GM12875 (cell line): Measurements from ENCODE around the gene WDR1.

Experiments used
- H3K4me3 ChIP-seq: one replicate; pipeline ENCODE4 v1.5.1; 2011; ENCODE audit warnings: low read depth, low read length, control low read depth
- TF ChIP-seq, protein P1 (sequence below): IDR thresholded peaks from 2 replicates; pipeline ENCODE4 v1.5.1; 2011; ENCODE audit warnings: low read depth, mild to moderate bottlenecking, control low read depth, inconsistent platforms, low read length, moderate library complexity, borderline replicate concordance; ENCODE audit not compliant: insufficient read depth

Gene WDR1

GRCh38 chr4:10123227-10124101 lies 6.9 kb upstream of the WDR1 start:
- no peak overlapping the region for H3K4me3 ChIP-seq
- TF ChIP-seq, protein P1, sequence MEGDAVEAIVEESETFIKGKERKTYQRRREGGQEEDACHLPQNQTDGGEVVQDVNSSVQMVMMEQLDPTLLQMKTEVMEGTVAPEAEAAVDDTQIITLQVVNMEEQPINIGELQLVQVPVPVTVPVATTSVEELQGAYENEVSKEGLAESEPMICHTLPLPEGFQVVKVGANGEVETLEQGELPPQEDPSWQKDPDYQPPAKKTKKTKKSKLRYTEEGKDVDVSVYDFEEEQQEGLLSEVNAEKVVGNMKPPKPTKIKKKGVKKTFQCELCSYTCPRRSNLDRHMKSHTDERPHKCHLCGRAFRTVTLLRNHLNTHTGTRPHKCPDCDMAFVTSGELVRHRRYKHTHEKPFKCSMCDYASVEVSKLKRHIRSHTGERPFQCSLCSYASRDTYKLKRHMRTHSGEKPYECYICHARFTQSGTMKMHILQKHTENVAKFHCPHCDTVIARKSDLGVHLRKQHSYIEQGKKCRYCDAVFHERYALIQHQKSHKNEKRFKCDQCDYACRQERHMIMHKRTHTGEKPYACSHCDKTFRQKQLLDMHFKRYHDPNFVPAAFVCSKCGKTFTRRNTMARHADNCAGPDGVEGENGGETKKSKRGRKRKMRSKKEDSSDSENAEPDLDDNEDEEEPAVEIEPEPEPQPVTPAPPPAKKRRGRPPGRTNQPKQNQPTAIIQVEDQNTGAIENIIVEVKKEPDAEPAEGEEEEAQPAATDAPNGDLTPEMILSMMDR: no peak

DNA sequence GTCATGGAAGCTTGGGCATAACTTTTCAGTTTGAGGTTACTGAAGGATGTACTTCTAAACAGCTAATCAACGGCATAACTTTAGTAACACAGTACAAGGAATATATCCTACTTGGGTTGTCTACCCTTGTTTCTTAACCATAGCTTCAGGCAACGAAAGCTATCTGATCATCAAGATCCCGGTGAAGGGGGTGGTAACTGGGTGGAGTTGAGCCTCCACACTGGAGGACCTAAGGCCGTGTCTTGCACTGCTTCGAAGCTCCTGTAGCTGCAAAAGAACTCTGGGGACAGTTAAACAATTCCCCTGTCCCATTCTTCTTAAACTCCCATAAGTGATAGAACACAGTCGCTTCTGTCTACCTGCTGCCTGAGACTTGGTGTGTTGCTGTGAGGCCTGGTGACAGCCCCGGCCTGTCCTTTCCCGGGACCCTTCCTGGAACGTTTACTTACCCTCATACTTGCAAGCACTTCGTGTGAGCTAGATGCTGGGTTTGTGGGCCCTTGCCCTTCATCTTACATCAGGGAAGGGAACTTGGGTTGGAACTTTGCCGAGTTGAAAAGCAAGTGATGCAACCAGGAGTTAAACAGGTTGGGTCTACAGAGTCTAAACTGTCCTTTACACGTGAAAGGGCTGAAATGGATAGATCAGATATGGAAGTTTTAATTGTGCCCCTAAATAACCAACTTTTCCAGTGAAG lies 5.8 kb upstream of the WDR1 start:
- TF ChIP-seq, protein P1: no peak
- no peak overlapping the region for H3K4me3 ChIP-seq

- no peak overlapping the region for H3K4me3 ChIP-seq
- TF ChIP-seq, protein P1: no peak
Observed at GRCh38 chr4:10121568-10122208, 5.1 kb upstream of the WDR1 start.

GRCh38 chr4:10120943-10121567 lies 4.5 kb upstream of the WDR1 start:
- H3K4me3 ChIP-seq: no peak overlapping the region
- TF ChIP-seq, protein P1: no peak

DNA sequence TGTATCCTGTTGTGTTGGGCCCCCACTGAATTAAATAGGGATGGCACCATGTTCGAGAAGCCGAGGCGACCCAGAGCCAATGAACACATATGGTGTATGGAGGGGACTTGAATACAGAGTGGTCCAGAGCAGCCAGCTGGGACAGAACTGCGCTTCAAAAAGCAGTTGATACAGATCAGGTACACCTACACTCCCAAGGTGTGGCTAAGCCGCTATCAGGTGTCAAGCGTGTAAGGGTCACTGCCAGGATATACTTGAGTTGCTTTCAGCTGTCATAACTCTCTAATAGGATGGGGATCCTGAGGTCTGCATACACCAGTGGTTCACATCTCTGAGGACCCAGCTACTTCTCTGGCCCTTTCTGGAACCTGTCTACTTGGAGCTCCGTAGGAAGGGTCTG lies 3.2 kb upstream of the WDR1 start:
- no peak overlapping the region for H3K4me3 ChIP-seq
- TF ChIP-seq, protein P1: no peak

GRCh38 chr4:10119278-10119677 lies 2.7 kb upstream of the WDR1 start:
- no peak overlapping the region for H3K4me3 ChIP-seq
- TF ChIP-seq, protein P1: no peak
